ENCODE measurements around the gene CNPY4.

Gene CNPY4

GRCh38 chr7:100163871-100164270 is 44.4 kb downstream of the CNPY4 start:
- no peak for TF ChIP-seq CTCF (IDR thresholded peaks at IDR 0.05)

- TF ChIP-seq CTCF (IDR thresholded peaks at IDR 0.05), result no peak
These were observed 47.0 kb downstream of the CNPY4 start for GRCh38 chr7:100166317-100166940.

GRCh38 chr7:100166970-100167911 is 47.8 kb downstream of the CNPY4 start:
- no peak for TF ChIP-seq CTCF (IDR thresholded peaks at IDR 0.05)

GRCh38 chr7:100167912-100168323 is 48.5 kb downstream of the CNPY4 start:
- TF ChIP-seq CTCF (IDR thresholded peaks at IDR 0.05), result no peak

- TF ChIP-seq CTCF (IDR thresholded peaks at IDR 0.05), result no peak
These were observed 49.9 kb downstream of the CNPY4 start for GRCh38 chr7:100169147-100169850.

GRCh38 chr7:100170101-100170897 is 50.9 kb downstream of the CNPY4 start:
- no peak for TF ChIP-seq CTCF (IDR thresholded peaks at IDR 0.05)

All from LNCAP (cell line).